AG10803 (cell line): ENCODE measurements around the gene GNG13.

ENCODE experiments used
- DNase-seq: peaks from one replicate; pipeline ENCODE4 v3.0.0; 2010; ENCODE audit warnings: low read depth
- H3K4me3 ChIP-seq: 2 replicates; pipeline ENCODE4 v1.5.1; 2011; ENCODE audit warnings: mild to moderate bottlenecking, low read length, control low read depth
- CTCF ChIP-seq: conservative IDR thresholded peaks from 2 replicates; pipeline ENCODE4 v1.5.1; 2011; ENCODE audit warnings: mild to moderate bottlenecking, low read length, control low read depth, inconsistent platforms

Gene GNG13

GRCh38 chr16:813204-813915, 12.8 kb upstream of the GNG13 start:
- DNase-seq: peak; percentile 6
- TF ChIP-seq CTCF: peak; percentile 57
- H3K4me3 ChIP-seq: peak overlapping the region; percentile 35

GRCh38 chr16:808085-808386, 7.5 kb upstream of the GNG13 start:
- no peak for DNase-seq
- H3K4me3 ChIP-seq: peak overlapping the region; percentile 77
- TF ChIP-seq CTCF: no peak

- peak; percentile 88 for DNase-seq
- peak overlapping the region; percentile 77 for H3K4me3 ChIP-seq
- no peak for TF ChIP-seq CTCF
Observed at GRCh38 chr16:807347-808084, 7.0 kb upstream of the GNG13 start.

- no peak for DNase-seq
- TF ChIP-seq CTCF: no peak
- H3K4me3 ChIP-seq: no peak overlapping the region
Observed at GRCh38 chr16:805474-805873, 4.9 kb upstream of the GNG13 start.

DNA sequence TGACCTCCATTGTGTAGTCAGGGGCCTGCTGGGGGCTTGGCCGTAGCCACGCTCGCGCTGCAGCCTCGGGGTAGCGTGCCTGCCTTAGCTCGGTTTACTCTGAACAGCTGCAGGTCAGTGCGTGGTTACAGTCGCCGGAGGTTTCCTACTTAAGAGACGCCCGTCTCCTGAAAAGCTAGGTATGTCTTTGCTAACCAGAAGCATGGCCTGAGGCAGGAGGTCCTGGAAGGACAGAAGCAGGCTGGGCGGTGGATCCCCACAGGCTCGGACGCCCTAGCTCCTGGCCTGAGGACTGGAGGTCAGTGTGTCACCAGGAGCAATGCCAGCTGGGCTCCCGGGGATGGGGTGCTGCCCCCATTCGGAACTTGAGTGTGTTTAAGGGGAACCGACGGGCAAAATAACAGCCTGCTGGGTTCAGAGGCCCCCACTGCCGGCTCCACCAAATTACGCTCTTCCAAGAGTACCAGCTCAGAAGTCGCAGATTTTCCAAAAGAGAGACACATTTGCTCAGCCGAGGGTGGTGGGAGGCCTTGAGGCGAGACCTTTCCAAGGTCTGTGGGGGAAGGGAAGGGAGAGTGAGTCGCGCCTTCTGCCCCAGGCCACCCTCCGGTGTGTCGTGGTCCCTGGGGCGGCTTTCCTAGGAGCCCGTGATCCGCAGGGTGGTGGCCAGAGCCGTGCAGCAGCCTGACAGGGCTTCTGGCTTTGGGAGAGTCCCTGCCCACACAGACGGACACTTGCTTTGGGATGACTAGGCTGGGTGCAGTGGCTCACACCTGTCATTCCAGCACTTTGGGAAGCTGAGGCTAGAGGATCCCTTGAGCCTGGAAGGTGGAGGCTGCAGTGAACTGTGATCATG, 3.9 kb upstream of the GNG13 start:
- no peak for DNase-seq
- H3K4me3 ChIP-seq: no peak overlapping the region
- TF ChIP-seq CTCF: no peak

DNA sequence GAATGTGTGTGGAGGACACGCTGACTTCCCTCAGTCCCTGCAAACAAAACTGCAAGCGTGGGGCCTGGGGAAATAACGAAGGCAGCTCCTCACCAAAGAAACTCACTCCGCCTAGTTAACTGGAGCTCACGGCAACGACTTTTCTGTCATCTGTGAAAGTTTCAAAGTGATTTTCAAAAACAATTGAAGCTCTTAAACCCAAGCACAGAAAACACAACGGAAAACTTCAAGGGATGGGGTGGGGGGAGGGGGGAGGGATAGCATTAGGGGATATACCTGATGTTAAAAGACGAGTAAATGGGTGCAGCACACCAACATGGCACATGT, 3.2 kb upstream of the GNG13 start:
- no peak for DNase-seq
- no peak overlapping the region for H3K4me3 ChIP-seq
- TF ChIP-seq CTCF: no peak
